Measurements from ENCODE around the gene ATP1A1. TPM values are rescaled to one million over a fixed set of nuclear protein-coding genes. Genes with fewer than 3 reads are reported as not detected.

ATP1A1 gene
- total and polyA plus RNA-seq, 9 of the 15 experiments (the other 6 are each of a cell fraction or from before 2014, with no cell fraction given): 99.3 to 513 (median 234) TPM

DNA sequence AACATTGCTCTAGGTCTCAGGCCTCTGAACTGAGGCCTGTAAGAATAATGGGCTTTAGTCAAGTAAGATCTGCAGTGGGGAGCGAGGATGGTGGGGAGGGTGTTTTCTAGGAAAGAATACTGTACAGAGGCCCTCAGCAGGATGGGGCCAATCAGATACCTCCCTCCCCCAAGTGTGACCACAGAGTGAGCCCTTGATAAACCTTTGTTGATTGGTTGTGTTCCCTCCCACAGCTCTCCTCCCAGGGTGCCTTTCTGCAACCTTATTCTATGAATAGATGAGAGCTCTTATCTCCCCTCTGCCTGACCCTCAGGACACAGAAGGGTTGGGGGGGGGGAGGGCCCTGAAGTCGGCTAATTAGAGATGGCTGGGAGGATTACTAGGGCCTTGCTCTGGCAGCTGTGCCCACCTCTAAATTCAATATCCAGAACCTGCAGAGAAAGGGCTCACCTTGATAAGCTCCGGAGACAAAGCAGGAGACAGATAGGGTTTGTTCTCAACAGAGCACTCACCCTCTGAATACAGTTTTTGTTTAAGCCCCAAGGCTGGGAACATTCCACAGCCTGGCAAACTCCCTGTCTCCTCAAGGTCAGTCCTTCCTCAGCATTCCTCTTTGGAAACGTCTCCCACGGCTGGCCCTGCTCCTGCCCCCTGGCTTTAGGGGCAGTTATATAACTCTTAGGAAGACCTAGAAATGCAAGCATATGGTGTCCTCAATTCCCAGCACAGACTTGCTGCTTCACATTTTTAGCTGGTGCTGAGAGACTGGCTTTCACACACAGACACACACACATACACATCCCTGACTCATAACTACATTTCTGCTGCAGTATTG is 42.9 kb downstream of the ATP1A1 start (continued):
- TF ChIP-seq, protein P1, sequence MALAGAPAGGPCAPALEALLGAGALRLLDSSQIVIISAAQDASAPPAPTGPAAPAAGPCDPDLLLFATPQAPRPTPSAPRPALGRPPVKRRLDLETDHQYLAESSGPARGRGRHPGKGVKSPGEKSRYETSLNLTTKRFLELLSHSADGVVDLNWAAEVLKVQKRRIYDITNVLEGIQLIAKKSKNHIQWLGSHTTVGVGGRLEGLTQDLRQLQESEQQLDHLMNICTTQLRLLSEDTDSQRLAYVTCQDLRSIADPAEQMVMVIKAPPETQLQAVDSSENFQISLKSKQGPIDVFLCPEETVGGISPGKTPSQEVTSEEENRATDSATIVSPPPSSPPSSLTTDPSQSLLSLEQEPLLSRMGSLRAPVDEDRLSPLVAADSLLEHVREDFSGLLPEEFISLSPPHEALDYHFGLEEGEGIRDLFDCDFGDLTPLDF (CRISPR knock-in tag; IDR thresholded peaks at IDR 0.05): 0 out of 2 replicates have a peak, but pooled peaks have one; percentile 32
- no peak for TF ChIP-seq ZHX1 (conservative IDR thresholded peaks at IDR 0.05; ENCODE audit: low read length)
- TF ChIP-seq ZC3H11A (IDR thresholded peaks at IDR 0.05; ENCODE audit: low read depth, low read length): 0 out of 2 replicates have a peak, but pooled peaks have one; percentile 34
- TF ChIP-seq E2F6 (IDR thresholded peaks at IDR 0.05; ENCODE audit: borderline replicate concordance in 1 of 2, extremely low read depth in 1 of 2, insufficient read depth in 1 of 2, insufficient read length in 1 of 2, low read depth in 1 of 2, low read length in 1 of 2, poor library complexity in 1 of 2, severe bottlenecking in 1 of 2): peak in 1 of 2 experiments; percentile 28
- no peak for TF ChIP-seq CBX8 (IDR thresholded peaks at IDR 0.05; ENCODE audit: borderline replicate concordance, extremely low read depth, low read depth, low read length, poor library complexity, severe bottlenecking)
- peak; percentile 96 for TF ChIP-seq PRDM10 (IDR thresholded peaks at IDR 0.05; ENCODE audit: partially characterized antibody)
- peak in 1 of 2 experiments; percentile 64; a peak in 1 of 4 replicates for TF ChIP-seq TEAD1 (CRISPR knock-in tag; IDR thresholded peaks at IDR 0.05)
- TF ChIP-seq CTCF (IDR thresholded peaks at IDR 0.05 in 2 of 3, conservative IDR thresholded peaks at IDR 0.05 in 1 of 3; ENCODE audit: insufficient read depth in 2 of 3, low read depth in 1 of 3, low read length in 3 of 3): peak in 2 of 3 experiments; percentile 32 to 34; a peak in 2 of 6 replicates
- no peak; the same call in 1 of the 2 replicates for TF ChIP-seq RFX5 (IDR thresholded peaks at IDR 0.05; ENCODE audit: low read depth, low read length)
